Central memory CD8-positive, alpha-beta T cell (primary cell): Measurements from ENCODE around the gene FOXL2.

Experiments used
- ATAC-seq: fragments of 150-1000 bp; cut with Tn5 transposase; replicated peaks from 2 replicates; pipeline ENCODE4 v1.10.0; 2022; ENCODE audit warnings: mild to moderate bottlenecking, moderate FRiP score, moderate number of reproducible peaks; ENCODE audit not compliant: poor library complexity, severe bottlenecking; ENCODE audit errors: extremely low read depth
- DNase-seq, 2 donors: peaks; one replicate each; pipeline ENCODE4 v3.0.0; 2021; ENCODE audit warnings: low spot score in 2 of 2
- H3K27ac Mint-ChIP-seq: one replicate; pipeline ENCODE4 v1.8.0; 2022; ENCODE audit warnings: low read depth, mild to moderate bottlenecking, moderate library complexity, mixed read lengths
- H3K27me3 Mint-ChIP-seq: one replicate; pipeline ENCODE4 v1.8.0; 2022; ENCODE audit warnings: mixed read lengths
- H3K36me3 Mint-ChIP-seq: one replicate; pipeline ENCODE4 v1.8.0; 2022; ENCODE audit warnings: mild to moderate bottlenecking, moderate library complexity, mixed read lengths; ENCODE audit not compliant: insufficient read depth
- H3K4me1 Mint-ChIP-seq: one replicate; pipeline ENCODE4 v1.8.0; 2022; ENCODE audit warnings: mixed read lengths
- H3K4me3 Mint-ChIP-seq: one replicate; pipeline ENCODE4 v1.8.0; 2022; ENCODE audit warnings: mild to moderate bottlenecking, moderate library complexity, mixed read lengths
- H3K9me3 Mint-ChIP-seq: one replicate; pipeline ENCODE4 v1.8.0; 2022; ENCODE audit warnings: mixed read lengths

Gene FOXL2

GRCh38 chr3:138912237-138912636, 34.7 kb downstream of the FOXL2 start:
- Mint-ChIP-seq H3K27ac (no peak overlapping the region), H3K4me3 (no peak overlapping the region), H3K4me1 (peaks cover 7% of the 10 kb centered on the region), H3K9me3 (no peaks in the 10 kb centered on the region), H3K36me3 (peaks cover 5% of the 10 kb centered on the region), H3K27me3 (no peaks in the 10 kb centered on the region)
- DNase-seq (no peak), ATAC-seq (no peak)

- DNase-seq (no peak), ATAC-seq (no peak)
- no peak overlapping the region for H3K27ac Mint-ChIP-seq
- H3K4me1 Mint-ChIP-seq: peaks cover 7% of the 10 kb centered on the region
- peaks cover 5% of the 10 kb centered on the region for H3K36me3 Mint-ChIP-seq
- no peaks in the 10 kb centered on the region for H3K27me3 Mint-ChIP-seq
- no peaks in the 10 kb centered on the region for H3K9me3 Mint-ChIP-seq
- H3K4me3 Mint-ChIP-seq: no peak overlapping the region
Measured at GRCh38 chr3:138911621-138912020, 35.3 kb downstream of the FOXL2 start.

DNA sequence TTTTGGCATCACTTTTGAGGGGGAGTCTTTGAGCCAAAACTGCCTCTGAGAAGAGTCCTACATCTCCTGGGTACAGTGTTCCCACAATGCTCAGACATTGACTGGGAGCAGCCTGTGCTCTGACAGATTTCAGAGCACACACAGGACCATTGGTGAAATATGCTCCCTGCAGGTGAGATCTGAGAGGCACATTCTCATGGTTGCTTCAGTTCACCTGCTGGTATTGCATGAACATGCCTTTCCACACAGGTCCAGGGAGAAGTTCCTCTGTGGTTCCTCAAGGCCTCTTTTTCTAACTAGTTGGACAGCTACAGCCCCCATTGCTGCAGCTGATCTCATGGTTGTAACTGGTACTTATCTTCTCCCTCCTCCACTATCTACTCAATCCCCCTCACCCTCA, 37.0 kb downstream of the FOXL2 start:
- H3K4me3 Mint-ChIP-seq: no peak overlapping the region
- H3K9me3 Mint-ChIP-seq: no peaks in the 10 kb centered on the region
- no peaks in the 10 kb centered on the region for H3K27me3 Mint-ChIP-seq
- H3K36me3 Mint-ChIP-seq: no peaks in the 10 kb centered on the region
- H3K27ac Mint-ChIP-seq: no peak overlapping the region
- DNase-seq (no peak), ATAC-seq (no peak)
- H3K4me1 Mint-ChIP-seq: peaks cover 3% of the 10 kb centered on the region

GRCh38 chr3:138908846-138909245, 38.1 kb downstream of the FOXL2 start:
- no peaks in the 10 kb centered on the region for H3K27me3 Mint-ChIP-seq
- ATAC-seq (no peak), DNase-seq (no peak)
- no peaks in the 10 kb centered on the region for H3K36me3 Mint-ChIP-seq
- no peaks in the 10 kb centered on the region for H3K4me1 Mint-ChIP-seq
- no peaks in the 10 kb centered on the region for H3K9me3 Mint-ChIP-seq
- H3K27ac Mint-ChIP-seq: no peak overlapping the region
- no peak overlapping the region for H3K4me3 Mint-ChIP-seq

- no peak overlapping the region for H3K4me3 Mint-ChIP-seq
- no peaks in the 10 kb centered on the region for H3K9me3 Mint-ChIP-seq
- DNase-seq (no peak), ATAC-seq (no peak)
- no peaks in the 10 kb centered on the region for H3K4me1 Mint-ChIP-seq
- no peaks in the 10 kb centered on the region for H3K27me3 Mint-ChIP-seq
- H3K36me3 Mint-ChIP-seq: no peaks in the 10 kb centered on the region
- H3K27ac Mint-ChIP-seq: no peak overlapping the region
Measured at GRCh38 chr3:138907539-138907938, 39.4 kb downstream of the FOXL2 start.

GRCh38 chr3:138902171-138902570, 44.8 kb downstream of the FOXL2 start:
- ATAC-seq (no peak), DNase-seq (no peak)
- Mint-ChIP-seq H3K4me3 (no peak overlapping the region), H3K4me1 (no peaks in the 10 kb centered on the region), H3K27me3 (no peaks in the 10 kb centered on the region), H3K27ac (no peak overlapping the region), H3K36me3 (no peaks in the 10 kb centered on the region), H3K9me3 (no peaks in the 10 kb centered on the region)

DNA sequence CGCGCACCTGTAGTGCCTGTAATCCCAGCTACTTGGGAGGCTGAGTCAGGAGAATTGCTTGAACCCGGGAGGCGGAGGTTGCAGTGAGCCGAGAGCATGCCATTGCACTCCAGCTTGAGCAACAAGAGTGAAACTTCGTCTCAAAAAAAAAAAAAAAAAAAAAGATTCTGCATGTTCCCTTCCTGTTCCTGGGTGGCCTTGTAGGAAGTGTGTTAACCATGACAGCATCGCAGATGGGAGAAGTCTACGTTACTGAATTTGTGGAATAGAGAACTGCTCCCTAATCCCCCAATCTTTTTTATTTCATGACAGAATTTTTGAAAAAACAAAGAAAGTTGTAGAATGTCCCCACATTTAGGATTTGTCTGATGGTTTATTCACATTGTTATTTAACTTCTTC, 45.4 kb downstream of the FOXL2 start:
- H3K36me3 Mint-ChIP-seq: no peaks in the 10 kb centered on the region

DNA sequence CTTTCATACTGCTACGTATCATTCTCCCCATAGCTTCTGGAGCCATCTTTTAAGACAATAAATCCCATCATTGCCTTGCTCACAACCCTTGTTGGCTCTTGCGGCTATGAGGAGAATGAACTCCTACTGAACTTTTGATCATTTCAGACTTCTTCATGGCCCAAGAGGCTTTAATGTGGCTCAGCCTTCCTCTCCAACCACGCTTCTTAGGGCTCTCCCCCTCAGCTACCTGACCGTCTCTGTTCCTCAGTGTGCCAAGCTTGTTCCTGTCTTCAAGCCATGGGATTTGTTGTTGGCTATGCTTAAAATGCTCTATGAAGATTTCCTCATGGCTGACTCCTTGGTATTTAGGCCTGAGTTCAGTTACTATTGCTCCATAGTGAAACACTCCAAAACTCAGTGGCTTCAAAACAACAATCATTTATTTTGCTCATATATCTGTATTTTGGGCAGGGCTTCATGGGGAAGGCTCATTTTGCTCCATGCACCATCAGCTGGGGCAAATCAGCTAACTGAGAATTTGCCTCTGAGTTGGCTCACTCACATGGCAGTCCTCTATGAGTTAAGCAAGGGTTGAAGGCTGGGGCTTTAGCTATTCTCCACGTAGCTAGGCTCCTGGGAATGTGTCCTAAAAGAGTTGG, 47.5 kb downstream of the FOXL2 start:
- no peaks in the 10 kb centered on the region for H3K9me3 Mint-ChIP-seq
- peaks cover 1% of the 10 kb centered on the region for H3K36me3 Mint-ChIP-seq
- DNase-seq: no peak
- no peaks in the 10 kb centered on the region for H3K4me1 Mint-ChIP-seq
- H3K27me3 Mint-ChIP-seq: no peaks in the 10 kb centered on the region
- H3K27ac Mint-ChIP-seq: no peak overlapping the region
- no peak for ATAC-seq
- no peak overlapping the region for H3K4me3 Mint-ChIP-seq

More for the DNA sequence above, 45.4 kb downstream of the FOXL2 start:
- Mint-ChIP-seq H3K27ac (no peak overlapping the region), H3K9me3 (no peaks in the 10 kb centered on the region), H3K4me3 (no peak overlapping the region), H3K4me1 (no peaks in the 10 kb centered on the region), H3K27me3 (no peaks in the 10 kb centered on the region)
- DNase-seq (no peak), ATAC-seq (no peak)

DNA sequence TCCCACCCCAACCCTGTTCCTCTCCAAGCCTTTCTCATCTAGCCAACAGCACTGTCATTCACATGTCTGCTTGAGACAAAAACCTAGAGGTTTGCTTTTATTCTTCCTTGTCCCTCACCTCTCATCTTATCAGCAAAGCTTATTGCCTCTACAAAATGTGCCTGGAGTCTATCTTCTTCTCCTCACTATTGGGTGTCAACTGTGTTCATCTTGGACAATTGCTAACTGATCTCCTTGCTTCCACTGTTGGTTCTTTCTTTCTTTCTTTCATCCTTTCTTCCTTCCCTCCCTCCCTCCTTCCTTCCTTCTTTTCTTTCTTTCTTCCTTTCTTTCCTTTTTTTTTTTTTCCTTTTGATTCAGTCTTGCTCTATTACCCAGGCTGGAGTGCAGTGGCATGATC, 48.2 kb downstream of the FOXL2 start:
- Mint-ChIP-seq H3K27ac (no peak overlapping the region), H3K9me3 (no peaks in the 10 kb centered on the region), H3K27me3 (no peaks in the 10 kb centered on the region), H3K4me1 (no peaks in the 10 kb centered on the region), H3K36me3 (peaks cover 1% of the 10 kb centered on the region), H3K4me3 (no peak overlapping the region)
- DNase-seq: no peak
- ATAC-seq: no peak

GRCh38 chr3:138898301-138898700, 48.6 kb downstream of the FOXL2 start:
- H3K9me3 Mint-ChIP-seq: no peaks in the 10 kb centered on the region
- H3K27ac Mint-ChIP-seq: no peak overlapping the region
- H3K36me3 Mint-ChIP-seq: peaks cover 1% of the 10 kb centered on the region
- no peak overlapping the region for H3K4me3 Mint-ChIP-seq
- ATAC-seq (no peak), DNase-seq (no peak)
- H3K27me3 Mint-ChIP-seq: no peaks in the 10 kb centered on the region
- H3K4me1 Mint-ChIP-seq: no peaks in the 10 kb centered on the region
